NCI-H2081 treated with DMSO at 0.1 percent for 48 hours (cell line): ENCODE results near the gene KCNJ6.

Experiments used
- DNase-seq: peaks from one replicate; lab custom pipeline; 2025; lab: John Stamatoyannopoulos, UW

KCNJ6 gene

DNA sequence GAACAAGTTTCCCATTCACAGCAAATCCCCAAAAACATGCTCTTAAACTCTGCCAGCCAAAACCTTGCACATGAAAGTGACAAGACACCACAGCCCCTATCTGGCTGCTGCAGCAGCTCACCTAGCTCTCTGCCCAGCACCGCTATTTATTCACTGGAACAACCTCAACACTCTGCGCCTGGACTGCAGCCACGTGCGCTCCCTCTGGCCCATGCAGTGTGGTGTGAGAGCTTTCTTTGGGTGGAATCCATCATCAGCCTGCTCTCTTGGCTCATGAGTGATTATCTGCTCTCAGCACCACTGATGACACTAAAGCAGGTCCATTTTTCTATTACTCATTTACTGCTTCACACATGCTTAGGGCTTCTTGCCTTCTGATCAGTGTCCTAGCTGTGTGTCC lies 11.4 kb downstream of the KCNJ6 start:
- no peak for DNase-seq

DNA sequence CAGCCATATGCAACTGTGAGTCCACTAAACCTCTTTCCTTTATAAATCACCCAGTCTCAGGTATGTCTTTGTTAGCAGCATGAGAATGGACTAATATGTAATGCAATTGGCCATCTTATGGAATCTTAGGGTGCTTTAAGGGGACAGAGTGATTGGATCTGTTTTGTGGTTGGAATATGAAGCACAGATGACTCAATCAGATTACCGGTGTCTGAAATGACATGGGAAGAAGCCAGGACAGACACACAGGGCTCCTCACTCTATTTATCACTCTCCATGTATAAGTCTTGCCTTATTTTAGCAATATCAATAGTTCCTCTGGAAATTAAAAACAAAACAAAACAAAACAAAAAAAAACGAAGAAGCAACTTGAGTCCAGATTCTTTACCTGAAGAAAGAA lies 12.9 kb downstream of the KCNJ6 start:
- DNase-seq = no peak

DNA sequence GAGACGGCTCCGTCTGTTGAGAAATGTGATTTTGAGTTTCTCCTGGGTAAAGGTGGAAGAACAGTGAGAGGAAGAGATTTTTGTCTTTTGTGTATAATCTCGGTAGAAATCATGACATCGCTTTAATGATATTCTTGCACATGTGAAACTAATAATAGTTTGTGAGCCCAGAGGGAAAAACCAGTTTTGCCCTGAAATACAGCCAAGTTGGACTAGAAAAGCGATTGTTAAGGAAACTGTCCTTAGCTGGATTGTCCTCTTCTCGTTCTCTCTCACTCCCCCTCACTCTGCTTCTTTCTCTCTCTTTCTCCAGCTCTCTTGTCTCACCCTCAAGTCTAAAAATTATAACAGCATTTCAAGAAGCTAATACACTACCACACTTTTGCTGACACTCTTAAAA lies 17.1 kb downstream of the KCNJ6 start:
- DNase-seq = no peak

DNA sequence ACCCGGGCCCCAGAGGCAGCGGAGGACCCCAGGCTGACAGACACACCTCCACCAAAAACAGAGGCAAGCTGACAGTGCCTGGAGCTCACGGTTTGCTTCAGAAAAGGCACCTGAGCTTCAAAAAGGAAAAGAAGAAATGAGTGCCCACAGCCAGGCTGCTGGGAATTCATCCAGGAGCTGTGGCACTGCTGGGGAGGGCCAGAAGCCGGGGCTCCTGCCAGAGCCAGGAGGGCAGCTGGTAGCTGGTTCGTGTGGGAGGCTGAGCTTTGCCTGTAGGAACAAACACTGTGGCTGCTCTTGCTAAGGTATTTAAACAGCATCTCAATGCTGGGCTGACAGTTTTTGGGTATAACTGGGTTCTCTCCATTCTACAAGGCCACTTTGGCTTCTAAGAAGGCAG lies 19.5 kb downstream of the KCNJ6 start:
- no peak for DNase-seq

DNA sequence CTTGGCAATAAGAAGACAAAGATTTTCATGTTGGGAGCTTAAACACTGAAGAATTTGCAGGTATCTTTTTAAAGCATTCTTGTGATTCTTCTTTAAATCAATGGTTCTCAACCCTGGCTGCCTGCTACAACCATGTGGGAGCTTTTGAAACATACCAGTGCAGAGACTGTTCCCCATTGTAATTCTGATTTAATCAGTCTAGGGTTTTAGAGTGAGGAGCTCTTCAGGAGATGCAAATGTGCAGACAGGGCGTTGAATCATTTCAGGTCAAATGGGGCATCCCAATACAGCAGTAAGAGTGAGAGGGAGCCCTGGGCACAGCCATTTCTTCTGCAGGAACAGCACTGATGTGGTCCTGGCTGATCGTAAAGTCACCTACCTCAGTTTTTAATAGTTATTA lies 24.3 kb downstream of the KCNJ6 start:
- DNase-seq = no peak

DNA sequence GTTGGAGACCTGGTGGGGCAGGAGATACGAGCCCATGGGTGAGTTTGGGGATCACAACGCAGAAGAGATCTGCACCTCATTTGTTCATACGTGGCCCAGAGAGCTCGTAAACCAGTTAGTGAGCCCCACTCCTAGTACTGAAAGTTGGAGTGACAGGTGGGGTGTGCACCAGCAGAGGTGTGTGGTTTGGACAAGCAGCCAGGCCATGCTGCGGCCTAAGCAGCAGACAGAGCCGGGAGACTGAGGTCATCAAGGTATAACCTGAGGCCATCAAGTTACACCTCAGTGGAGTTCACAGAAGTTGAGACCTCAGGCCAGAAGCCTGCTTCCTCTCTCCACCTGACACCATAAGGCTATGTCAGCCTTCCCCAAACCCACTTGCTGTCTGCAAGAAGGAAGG lies 27.6 kb downstream of the KCNJ6 start:
- no peak for DNase-seq

DNA sequence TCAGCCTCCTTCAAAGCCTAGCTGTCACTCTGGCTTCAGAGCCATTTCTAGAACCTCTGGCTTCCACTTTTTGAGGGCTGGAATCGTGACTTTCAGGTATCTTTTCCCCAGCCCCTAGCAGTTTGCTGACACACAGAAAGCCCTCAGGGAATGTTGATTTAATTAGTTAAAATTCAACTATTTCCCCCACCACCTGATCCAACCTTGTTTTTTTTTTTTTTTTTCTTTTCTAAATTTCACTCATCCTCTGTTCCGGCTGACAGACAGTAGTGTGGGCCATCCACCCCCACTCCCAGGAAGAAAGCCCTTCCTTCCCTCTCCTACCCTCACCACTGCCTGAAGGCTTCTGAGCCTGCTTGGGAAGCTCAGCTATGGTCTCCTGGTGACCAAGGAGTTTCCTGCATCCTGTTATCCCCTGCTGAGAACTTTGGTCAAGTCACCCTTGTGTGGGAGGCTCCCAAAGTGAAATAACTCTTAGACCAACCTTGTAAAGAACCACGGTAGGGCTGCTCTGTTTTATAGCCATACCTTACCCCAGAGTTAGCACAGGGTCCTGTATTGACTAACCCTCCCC lies 29.4 kb downstream of the KCNJ6 start:
- no peak for DNase-seq

DNA sequence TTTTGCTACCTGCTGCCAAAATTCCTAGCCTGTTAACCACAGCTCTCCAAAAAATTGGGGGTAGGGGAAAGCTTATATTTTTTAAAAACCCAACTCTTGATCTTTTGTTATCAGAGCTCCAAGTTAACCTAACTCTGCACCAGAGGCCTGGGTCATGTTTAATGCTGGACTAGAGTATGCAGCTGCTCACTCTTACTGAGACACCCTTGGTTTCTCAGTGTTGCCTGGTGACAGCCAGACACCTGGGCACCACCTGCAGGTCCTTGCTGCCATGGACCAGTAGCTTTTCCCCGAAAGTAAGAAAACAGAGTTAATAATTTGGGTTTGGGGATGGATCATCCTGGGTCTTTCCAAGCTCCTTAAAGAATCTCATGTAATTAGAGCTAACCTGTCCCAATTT lies 30.1 kb downstream of the KCNJ6 start:
- DNase-seq = no peak

DNA sequence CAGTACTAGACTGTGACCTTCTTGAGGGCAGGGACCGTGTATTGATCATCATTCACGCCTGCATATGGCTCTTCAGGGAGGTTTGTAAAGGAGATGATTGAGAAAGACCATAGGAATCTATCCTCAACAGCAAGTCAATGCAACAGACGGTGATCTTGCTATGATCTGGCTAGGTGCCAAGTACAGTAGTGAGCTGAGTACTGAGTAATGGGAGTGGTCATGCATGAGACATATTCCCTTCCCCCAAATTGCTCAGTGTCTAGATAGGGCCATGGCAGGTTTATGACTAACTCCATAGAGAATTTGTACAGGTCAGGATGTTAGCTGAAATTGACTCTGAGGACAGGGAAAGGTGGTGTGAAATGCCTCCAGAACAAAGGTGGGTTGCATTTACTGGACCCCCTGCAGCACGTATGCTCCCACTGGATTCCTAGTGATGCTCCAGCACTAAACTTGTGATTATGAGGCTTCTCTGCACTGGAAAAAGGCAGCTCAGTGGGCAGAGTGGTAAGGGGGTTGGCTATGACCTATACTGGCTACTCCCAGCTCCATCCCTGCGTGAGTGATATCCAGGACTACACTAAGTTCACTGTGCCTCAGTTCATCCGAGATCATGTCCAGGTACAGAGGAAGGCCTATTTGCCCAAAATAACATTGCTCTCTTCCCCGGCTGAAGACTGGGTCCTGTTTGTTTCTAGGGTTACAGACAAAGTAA lies 37.2 kb downstream of the KCNJ6 start:
- DNase-seq = no peak

DNA sequence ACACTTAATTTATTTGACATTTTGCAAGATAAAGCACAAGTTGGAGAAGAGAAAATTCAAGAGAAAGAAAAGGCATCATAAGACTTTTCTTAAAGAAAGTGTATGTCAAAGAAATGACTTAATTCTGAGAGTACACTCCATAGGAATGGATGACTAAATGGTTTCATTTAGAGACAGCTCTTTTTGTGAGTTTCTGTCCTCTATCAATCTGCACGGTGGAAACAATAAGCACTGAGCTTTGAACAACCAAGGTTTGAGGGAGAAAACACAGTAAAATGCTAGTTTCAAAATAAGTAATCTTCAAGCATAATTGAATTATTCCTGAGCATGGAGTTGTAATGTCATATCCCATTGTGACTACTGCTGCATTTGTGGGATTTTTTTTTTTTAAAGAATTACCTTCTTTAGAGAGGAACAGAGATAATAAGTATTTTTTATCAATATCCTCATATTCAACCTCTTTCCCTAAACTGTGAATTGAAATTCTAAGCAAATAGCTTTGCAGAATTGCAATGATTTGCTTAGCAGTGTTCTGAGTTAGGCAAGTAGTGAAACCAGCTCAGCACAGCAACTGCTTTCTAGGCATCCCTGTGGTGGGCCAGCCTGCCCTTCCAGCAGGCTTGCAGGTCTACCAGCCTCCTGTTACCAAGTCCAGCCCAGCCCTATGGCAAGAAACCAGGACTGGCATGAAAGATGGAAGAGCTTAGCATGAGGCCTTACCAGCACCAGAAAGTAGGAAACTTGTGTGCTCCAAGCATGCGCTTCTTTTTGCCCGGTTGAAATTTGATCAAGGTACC lies 38.2 kb downstream of the KCNJ6 start:
- DNase-seq = no peak

DNA sequence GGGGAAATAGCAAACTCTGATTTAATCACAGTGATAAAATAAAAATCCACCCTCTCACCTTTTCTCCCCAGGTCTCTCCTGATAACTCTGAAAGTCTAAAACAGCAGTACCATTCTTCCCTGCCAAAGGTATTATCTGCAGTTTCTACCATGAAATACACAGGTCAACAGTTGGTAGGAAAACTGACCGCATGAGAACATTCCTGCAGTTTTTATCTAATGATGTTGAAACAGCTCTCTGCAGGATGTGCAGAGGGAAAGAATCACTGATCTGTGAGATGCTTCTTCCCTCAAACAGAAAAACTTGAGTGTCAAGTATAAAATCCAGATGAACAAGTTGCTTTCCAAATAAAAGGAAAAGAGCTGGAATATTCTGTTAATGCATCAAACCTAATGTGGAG lies 39.1 kb downstream of the KCNJ6 start:
- no peak for DNase-seq

DNA sequence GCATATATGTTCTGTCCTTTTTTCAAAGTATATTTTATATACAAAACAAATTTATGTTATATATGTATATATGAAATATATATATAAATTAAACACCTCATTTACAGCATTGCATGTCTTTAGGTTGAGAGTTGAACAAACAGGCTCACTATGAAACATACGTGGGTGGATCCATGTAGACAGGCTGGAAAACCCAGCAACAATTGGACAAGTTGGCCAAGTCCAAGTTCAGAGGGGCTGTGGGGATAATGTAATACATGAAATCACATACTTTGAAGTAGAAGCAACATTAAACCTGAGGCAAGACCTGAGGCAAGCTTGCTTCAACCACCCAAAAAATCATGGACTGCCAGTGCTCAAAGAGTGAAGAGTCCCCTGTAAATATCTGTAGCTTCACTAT lies 39.7 kb downstream of the KCNJ6 start:
- DNase-seq = no peak

DNA sequence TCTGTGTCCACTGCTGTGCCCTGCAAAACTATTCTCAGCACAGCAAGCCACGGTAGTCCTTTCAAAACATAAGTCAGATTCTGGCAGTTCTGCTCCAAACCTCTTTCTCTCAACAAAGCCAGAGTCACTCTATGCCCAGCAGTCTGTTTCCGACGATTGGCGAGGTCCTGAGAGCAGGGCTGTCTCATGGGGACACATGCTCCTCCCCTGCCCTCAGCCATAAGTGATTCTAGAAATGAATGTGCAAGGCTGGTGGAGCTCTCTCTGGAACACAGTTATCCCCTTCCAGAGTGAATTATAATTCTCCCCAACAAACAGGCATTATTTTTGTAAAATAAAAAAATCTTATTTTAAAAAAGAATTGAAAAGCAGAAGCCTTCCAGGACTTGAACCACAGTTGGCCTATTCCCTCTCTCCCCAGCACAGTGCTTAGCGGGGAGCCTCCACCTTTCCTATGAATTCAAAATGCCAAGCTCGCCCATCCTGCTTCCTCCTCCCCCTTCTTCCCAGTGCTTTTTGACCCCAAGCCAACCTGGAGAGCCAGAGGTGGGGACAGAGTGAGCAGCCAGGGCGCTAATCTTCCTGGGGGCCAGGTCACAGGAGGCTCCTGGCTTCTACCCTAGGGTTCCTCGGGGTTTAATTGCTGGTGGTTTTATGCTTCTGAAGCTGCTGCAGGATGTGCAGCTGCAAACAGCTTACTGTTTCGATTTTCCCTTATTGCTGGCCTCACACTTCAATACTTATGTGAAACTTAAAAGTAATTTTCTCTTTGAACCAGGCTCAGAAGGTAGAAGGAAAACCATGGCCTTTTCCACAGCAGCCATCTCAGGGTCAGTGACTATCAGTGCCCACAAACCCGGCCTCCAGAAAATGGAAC lies 41.1 kb downstream of the KCNJ6 start:
- DNase-seq = no peak

DNA sequence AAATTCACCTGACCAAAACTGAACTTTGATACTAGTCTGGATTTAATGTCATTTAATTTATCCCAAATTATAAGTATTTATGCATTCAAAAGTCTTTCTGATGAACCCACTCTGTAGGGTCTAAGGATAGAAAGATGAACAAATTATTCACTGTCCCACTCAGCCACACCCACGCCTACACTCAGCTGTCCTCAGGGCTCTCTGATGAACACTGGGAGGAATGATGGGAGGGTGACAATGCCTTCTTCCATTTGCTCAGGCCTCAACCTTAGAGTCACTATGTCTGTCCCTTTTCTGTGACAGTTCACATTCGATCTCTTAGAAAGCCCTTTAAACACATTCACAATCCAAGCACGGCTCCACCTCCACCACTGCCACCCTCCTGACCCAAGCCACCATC lies 41.8 kb downstream of the KCNJ6 start:
- DNase-seq = no peak

DNA sequence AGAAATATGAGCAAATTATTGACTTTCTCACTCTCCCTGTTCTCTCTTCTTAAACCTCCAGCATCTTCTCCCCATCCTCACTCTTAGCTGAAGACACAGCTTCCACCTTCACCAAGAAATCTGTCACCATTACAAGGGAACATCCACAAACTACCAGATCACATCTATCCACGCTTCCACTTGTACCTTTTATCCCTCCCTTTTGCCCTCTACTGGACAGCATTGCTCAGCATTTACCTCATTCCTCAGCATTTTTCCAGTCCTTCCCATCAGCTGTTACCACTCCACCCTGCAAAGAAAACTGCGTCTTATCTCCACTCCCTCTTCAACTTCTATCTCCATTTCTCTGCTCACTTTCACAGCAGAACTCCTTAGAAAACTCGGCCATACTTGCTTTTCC lies 42.6 kb downstream of the KCNJ6 start:
- DNase-seq = no peak

DNA sequence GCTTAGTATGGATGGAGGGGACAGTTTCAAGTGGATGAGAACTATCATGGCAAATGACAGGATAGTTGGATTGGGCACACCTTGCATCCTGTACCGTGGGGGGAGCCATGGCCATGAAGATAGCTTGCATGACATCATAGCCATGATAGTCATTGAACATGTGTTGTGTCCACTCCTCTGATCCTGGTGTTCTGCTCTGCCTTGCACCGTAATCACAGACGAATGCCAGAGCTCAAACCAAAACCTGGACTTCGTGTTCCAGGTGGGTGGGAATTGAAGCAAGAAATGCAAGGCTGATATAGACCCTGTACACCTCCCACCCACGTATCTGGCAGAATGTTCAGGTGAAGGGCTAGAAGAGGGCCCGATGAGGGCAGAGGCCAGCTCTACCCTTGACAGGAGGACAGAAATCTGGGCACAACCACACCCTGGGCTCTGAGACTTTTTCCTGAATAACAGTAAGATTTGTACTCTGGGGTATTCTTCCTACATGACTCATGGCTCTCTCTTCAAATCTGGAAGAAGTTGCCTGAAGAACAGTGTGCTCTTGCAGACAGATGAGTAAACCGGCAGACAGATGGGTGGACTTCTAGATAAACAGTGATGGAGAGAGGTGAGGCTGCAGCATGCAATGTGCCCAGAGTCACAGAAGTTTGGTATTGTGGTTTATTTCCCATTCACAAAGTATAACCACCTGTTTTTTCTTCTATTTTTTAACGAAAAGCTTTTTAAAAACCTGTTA lies 45.0 kb downstream of the KCNJ6 start:
- DNase-seq = no peak

DNA sequence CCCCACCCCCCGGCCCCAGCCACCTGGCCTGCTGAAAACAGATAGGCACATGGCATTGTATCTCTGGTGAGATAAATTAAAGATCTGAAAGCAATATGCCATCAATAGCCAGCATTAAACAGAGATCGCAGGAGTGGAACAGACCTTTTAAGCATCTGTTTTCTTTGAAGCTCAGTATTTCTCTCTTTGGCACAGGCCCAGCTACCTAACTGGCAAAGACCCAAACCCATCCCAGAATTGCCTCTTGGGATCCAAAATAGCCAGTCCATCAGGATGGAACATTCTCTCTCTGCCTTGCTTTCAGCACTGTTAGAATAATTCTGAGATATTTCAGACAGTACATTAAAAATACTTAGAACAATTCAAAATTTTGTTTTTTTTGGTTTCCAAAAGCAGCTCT lies 46.0 kb downstream of the KCNJ6 start:
- DNase-seq = no peak

DNA sequence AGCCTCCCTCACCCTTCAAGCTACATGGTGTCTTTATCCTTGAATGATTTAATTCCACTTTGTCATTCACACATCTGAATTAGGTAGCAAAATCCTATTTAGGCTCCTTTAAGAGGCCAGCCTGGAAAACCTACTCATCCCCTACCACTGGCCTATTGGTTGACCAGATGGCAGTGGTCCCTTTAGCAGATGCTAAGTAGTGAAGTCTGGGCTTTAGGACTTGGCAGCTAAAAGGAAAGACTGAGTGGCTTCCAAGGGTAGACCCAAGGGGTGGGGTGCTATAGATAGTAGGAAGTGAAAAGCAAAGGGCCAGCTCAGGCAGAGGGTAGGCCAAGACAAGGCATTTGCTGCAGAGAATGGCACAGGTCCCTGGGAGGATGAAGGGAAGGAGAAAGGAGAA lies 46.6 kb downstream of the KCNJ6 start:
- DNase-seq = no peak

DNA sequence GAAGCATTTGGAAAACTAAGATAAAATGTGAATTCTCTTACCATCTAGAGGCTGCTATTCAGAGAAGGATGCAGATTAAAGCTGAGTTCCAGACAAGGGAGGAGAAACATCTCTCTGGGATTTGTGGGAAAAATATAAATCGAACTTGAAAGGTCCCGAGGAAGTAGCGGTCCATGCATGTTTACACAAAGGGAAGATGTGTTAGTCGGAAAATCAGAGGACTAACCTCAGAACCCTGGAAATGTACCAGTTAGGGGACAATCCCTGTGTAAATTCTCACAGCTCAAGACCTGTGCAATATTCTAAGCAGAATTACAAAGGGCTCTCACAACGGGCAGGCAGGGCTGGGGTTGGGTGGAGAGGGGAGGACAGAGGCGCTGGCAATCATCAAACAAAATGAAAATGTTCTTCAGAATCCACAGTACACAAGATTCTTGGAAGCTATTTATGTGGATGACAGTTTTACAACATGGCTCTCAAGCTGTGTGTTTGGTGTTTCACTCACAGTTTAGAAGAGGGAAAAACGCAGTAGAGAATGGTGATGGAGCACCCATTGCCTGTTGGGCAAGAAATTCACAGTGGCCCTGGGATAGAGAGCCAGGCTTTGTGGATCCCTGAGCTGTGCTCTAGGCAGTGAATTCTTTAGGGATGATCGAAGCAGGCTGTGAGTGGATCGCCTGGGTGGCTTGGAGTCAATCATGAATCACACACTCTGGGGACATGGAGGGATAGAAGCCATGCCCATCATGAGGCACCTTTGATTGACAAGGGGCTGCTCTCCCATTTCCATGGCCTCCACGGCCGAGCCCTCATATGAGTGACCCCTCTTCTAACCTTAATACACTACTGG lies 47.6 kb downstream of the KCNJ6 start:
- DNase-seq = no peak

DNA sequence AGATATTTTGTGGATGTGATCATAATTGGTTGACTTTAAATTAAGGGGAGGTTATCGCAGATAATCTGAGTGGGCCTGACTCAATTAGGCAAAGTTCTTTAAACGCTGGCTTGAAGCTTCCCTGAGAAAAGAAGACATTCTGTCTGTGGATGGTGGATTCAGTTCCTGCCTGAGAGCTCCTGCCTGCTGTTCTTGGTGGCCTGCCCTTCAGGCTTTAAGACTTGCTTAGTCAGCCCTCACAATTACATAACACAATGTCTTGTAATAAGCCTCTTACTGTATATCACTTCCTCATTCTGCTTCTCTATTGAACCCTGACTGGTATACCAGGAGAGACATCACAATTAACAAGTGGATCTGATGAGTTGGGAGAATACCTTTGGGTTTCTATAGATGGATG lies 50.2 kb downstream of the KCNJ6 start:
- no peak for DNase-seq

DNA sequence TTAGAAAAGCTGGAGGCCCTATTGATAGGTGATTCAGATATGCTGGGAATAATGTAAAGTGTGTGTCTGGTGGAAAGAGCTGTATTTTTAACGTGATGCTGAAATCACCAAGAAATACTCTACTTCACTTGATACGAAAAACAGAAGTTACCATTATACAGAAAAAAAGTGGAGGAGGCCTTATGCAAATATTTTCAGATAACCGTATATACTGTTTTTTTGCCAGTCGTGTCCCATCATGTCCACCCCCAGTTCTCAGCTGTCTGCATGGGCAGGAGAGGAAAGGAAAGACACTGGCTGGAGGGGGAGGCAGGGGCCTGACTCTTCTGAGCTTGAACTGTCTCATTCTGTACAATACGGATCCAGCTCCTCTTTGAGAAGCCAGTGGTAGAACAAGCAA lies 51.1 kb downstream of the KCNJ6 start:
- no peak for DNase-seq
